Stimulated activated CD8-positive, alpha-beta memory T cell treated with anti-CD3 and anti-CD28 coated beads, Interleukin-4, amount 100 ng/mL, for 4 hours (primary cell): Measurements from ENCODE around the gene CCDC28A.

Source experiments
- DNase-seq, 2 donors: peaks; one replicate each; pipeline ENCODE4 v3.0.0-alpha.2; 2020; ENCODE audit warnings: low read depth in 2 of 2, low spot score in 1 of 2

The CCDC28A gene

GRCh38 chr6:138795809-138796603, 22.4 kb downstream of the CCDC28A start, which contains the start of gene ECT2L:
Gene ECT2L (plus strand): TSS chr6:138796087. CDS start chr6:138813275, 17,188 bp downstream.
- no peak for DNase-seq

DNA sequence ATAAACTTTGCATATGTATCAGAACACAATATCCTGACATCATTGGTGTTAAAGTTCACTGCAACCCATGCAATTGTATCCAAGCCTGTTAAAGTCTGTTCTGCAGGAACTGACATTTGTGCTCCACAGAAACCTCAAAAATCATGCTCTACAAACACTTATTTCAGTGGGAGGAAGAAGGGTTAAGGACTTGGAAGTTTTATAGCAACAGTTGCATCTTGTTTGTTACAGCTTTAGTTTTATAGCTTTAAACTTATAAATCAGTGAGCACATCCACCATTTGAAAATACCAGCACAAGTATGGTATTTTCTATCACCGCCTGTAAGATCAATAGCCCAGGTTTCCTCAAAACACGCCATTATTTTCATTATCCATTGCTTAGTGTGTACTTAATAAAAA, 23.2 kb downstream of the CCDC28A start:
- no peak for DNase-seq

- no peak for DNase-seq
These were observed 24.4 kb downstream of the CCDC28A start for GRCh38 chr6:138797806-138798446.

DNA sequence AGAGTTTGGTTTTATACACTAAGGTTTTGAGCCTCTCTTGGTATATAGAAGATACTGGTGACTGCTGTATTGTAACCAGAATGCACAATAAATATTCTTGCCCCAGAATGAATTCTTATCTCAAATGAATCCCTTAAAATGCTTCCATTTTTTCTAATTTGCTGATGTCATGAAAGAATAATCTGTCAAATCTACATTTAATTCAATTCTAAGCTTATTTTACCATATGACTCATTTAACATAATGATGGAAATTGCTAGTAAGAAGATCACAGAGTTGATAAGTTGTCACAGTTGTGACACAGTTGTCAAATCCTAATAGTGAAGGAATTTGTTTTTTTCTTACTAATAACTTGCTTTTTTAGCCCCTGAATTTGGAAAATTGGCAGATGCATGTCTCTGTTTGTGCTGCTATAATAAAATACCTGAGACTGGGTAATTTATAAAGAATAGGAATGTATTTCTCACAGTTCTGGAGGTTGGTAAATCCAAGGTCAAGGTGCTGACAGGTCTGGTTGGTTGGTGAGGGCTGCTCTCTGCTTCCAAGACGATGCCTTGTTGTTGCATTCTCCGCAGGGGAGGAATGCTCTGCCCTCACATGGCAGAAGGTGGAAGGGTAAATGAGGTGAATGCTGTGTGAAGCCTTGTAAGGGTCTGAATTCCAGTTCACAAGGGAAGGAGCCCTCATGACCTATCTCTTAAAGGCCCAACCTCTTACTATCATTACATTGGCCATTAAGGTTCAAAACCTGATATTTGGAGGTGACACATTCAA, 27.0 kb downstream of the CCDC28A start:
- no peak for DNase-seq

DNA sequence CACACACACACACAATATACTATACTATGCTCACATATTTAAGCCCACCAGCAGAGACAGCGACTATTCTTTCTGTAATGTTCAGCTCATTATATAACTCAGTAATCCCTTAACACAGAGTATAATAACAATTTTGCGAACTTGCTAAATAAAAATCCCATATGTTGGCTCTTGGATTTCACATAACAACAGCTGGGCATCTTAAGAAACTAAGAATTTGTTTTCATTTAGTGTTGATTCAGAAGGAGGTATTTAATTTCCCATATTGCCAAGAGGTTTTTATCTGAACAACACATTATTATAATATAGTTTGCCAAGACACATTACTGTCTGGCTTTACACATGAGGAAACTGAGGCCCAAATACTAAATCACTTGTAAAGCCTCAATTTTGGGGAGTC, 29.8 kb downstream of the CCDC28A start:
- no peak for DNase-seq

- DNase-seq = no peak
These were observed 30.3 kb downstream of the CCDC28A start for GRCh38 chr6:138803861-138804260.

GRCh38 chr6:138805016-138805765, 31.6 kb downstream of the CCDC28A start:
- no peak for DNase-seq

DNA sequence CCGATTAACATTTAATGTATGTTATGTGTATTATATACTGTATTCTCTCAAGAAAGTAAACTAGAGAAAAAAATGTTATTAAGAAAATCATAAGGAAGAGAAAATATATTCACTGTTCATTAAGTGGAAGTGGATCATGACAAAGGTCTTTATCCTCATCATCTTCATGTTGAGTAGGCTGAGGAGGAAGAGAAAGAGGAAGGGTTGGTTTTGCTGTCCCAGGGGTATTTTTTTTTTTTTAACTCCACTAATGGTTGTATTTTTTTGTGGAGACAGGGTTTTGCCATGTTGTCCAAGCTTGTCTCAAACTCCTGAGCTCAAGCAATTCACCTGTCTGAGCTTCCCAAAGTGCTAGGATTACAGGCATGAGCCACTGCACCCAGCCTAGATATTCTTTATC, 33.3 kb downstream of the CCDC28A start:
- no peak for DNase-seq

DNA sequence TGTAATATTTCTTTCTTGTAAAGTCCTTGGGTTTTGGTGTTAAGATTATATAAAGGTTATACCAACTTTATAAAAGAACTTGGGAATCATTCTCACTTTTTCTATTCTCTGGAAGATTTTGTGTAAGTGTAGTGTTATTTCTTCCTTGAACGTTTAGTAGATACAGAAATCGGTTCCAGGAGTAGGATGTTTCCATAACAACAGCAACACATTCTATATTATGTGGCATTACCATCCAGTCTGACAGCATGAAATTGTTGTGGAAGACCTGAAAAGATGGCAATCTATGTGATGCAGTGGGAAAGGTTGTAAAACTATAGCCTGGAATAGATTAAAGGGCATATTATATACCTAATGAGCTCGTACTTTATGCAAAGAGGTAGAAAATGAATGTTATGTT, 36.1 kb downstream of the CCDC28A start:
- DNase-seq = no peak

- DNase-seq = no peak
These were observed 38.3 kb downstream of the CCDC28A start for GRCh38 chr6:138811866-138812265.

DNA sequence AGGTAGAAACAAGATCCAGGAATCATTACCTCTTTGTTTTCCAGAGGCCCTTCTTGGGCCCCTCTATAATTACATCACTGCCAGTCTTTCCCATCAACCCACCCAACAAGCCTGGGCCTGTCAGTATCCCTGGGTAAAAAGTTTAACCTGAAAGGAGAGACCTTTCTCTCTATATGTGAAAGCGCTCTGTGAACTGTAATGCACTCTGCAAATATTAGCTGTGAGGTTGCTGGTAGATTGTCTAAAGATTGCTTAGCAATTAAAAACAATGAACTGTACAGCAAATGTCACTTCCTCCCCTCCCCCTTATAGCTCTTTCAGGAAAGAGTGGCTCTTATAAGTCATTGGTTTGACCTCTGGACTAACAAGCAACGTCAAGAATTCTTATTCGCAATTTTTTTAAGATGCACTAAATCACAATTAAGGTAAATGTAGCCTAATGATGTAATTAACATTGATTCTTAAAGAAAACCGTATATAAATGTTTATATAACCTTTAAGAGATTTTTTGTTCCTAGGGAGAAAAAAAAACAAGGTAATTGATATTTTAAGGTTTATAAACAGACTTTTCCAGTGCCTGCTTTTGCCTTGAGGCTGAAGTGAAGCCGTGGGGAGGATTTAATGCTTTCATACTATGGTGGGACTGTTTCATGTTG, 40.7 kb downstream of the CCDC28A start:
- no peak for DNase-seq

DNA sequence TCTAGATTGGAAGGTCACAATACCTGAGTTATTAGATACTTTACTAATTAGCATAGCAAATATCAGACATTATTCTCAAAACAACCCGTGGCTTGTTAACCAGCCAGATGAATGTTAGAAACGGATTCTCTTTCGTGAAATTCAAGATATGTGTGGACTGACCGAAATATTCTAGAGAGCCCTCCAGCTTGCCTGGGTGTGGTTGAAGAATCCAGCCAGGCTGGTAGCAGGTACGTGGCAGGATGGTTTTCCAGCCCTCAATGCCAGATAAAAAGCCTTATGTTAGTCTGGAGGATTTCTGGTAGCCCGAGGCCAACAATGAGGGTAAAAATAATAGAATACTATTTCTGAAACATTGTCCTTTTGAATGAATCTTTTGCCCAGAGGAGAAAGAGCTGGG, 41.7 kb downstream of the CCDC28A start:
- DNase-seq = no peak

DNA sequence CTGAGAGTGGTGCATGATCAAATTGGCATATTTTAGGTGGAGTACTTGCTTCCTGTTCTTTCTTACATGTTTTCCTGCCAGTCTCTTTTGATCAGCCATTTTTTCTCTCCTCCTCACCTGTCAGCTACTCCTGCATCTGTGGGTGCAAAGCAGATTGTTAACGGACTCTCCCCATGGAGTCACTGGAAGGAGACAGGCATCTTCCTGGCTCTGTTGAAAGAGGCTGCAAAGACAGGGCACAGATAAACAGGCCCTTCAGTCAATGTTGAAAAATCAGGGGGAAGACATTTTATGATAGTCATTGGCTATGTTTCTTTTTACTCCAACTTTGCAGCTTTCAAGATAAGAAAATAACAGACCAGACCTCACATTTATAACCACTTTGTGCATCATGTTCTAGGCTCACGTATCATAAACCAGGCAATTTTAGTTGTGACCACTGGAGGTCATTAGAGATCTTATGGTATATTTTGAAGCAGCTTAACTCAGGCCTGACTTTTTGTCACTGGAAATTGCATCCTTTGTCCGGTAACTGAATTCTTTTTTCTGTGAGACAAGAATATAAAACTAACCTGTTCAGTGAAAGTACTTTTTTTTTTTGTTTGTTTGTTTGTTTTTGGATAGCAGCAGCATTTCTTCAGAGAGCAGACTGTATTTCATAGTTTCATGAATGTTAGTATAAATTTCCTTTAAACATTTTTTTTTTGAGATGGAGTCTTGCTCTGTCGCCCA, 42.4 kb downstream of the CCDC28A start:
- DNase-seq = no peak

DNA sequence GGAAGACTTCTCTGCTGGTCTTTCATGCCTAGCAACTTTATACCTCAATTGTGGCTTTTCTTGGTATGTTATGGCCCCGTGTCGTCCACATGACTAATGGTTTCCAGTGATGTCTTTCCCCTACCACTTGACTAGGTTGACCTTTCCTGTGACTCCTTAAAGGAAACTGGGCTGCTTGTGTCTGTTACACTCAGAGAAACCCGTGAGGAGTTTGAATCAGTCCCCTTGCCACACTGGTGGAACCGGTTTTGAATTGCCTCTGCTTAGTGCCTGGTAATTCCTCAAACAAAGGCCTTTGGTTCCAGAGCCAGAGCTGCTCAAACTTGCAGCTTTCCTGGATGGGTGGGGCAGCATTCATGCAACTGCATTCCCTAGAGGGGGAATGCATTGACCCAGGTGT, 44.2 kb downstream of the CCDC28A start:
- no peak for DNase-seq

DNA sequence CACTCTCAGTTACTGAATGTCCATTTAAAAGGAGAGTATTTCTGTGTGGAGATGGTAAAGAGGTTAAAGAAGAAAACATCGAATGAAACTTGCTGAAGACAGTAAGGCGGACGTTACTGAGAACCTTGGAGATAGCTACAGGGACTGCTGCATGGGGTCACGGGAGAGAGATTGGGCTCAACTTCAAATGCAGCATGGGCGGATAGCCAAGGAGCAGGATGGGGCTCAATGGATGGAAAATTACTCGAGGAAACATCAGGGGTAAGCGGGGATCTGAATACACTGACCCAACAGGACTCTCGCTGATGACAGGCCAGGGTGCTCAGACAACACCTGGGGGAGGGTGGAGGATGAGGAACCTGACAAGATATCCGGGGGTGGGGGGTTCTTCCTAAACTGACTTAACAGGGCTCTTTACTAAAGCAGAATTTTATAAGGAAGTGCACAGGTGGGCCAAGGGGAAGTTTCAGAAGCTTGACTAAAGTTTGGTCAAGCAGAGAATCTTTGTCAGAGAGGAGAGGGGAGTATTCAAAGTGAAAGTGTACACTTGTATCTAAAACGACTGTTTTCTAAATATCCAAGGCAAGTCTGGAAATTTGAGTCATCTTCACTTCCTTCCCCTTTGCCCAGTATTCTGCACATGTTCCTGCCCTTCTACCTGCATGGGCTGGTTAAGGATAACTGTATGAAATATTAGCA, 45.1 kb downstream of the CCDC28A start:
- DNase-seq = no peak

DNA sequence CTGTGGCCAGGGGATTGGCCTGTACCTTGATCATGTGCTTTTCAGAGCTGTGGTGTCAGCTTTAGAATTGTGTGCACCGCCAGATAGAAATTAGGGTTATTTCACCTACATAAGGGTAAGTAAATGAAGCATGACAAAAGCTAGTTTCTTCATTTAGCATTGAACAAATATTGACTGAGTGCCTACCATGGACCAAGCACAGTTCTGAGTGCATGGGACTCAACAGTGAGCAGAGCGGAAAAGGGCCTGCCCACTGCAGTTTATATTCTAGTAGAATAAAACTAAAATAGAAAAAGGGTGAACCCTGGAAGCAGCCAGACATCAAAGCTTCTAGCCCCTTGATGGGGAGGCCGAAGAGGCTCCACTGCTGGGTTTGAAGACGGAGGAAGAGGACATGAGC, 48.0 kb downstream of the CCDC28A start:
- DNase-seq = no peak

DNA sequence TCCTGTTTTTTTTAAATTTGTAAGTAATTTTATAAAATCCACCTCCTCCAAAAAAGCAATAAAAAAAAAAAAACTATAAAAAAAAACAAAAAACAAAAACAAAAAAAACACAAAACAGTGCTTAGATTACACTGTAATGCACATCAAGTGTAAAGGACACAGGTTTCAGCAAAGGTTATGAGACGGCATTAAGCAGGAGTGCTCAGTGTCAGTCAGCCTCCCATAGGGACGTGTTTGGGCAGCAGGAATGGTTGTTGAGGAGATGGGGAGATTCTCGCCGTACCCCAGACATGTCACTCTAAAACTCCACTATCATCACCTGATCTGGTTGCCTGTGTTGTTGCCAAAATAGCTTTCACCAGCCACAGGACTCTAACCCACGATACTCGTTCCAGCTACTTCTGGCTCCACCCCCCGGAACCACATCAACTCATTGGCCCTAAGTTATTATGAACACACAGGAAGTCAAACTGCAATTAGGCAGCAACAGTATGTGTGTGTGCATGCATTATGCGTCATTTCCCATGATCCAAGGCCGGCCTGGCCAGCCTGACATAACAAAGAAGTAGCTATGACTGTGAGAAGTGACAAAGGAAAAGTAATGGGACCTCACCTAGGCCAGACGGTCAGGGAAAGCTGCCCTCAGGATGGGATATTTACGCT, 51.0 kb downstream of the CCDC28A start:
- no peak for DNase-seq

GRCh38 chr6:138830248-138830647, 56.7 kb downstream of the CCDC28A start:
- no peak for DNase-seq

DNA sequence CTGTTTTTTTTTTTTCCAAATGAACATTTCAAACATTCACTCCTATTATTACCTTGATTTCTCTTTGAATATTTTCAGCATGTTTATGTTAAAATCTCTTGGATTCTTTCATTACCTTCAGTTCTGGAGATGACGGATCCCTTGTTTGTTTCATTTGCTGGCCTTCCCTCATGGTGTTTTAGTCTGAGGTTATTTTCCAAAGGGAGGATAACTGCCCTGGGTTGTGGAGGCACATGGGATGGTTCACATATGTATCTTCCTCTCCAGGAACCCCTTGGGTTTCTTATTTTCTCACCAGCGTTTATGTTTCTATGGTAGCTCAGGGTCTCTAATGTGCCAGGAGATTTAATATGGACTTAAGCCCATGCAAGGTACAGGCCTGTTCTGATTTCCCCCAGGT, 58.6 kb downstream of the CCDC28A start:
- DNase-seq = no peak
